HPDE6-E6E7 (cell line): ENCODE results near the gene MYH9.

Experiments used
- DNase-seq: peaks from one replicate; pipeline ENCODE4 v3.0.0; 2011; ENCODE audit warnings: missing footprints; ENCODE audit errors: extremely low spot score

MYH9 gene

GRCh38 chr22:36316419-36316818 is 71.3 kb downstream of the MYH9 start:
- no peak for DNase-seq

DNA sequence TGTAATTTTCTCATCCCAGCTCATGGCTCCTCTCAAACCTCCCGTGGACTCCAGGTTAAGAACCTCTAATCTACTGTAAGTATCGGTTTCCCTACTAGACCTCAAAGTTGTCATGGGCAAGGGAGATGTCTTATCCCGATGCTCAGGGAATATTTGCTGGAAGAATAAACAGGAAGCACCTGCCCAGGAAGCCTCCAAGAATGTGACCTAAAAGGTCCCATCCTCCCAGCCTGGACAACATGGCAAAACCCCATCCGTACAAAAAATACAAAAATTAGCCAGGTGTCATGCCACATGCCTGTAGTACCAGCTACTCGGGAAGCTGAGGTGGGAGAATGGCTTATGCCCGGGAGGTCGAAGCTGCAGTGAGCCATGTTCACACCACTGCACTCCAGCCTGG is 72.4 kb downstream of the MYH9 start:
- DNase-seq, result no peak

GRCh38 chr22:36311386-36312085 is 76.2 kb downstream of the MYH9 start:
- no peak for DNase-seq

- DNase-seq, result no peak
Observed at GRCh38 chr22:36308880-36309279, 78.9 kb downstream of the MYH9 start.

DNA sequence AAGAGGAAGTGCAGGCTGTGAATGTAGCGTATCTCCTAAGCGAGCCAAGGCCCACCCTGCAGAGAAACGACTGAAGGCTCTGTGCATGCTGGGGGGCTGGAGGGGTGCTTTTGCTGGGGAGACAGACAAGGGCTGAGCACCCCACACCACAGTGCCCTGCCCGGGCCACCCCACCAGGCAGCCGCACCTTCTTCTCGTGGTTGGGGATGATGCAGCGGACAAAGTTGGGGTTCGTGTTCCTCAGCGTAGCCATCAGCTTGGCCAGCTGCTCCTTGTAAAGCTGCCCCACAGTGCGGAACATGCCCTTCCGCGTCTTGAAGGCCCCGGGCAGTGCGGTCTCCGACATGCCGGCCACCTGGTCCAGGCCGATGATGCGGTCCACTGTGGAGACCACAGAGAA is 81.5 kb downstream of the MYH9 start:
- no peak for DNase-seq

- DNase-seq, result no peak
Observed at GRCh38 chr22:36305813-36306212, 82.0 kb downstream of the MYH9 start.

- no peak for DNase-seq
Observed at GRCh38 chr22:36304429-36304828, 83.3 kb downstream of the MYH9 start.

DNA sequence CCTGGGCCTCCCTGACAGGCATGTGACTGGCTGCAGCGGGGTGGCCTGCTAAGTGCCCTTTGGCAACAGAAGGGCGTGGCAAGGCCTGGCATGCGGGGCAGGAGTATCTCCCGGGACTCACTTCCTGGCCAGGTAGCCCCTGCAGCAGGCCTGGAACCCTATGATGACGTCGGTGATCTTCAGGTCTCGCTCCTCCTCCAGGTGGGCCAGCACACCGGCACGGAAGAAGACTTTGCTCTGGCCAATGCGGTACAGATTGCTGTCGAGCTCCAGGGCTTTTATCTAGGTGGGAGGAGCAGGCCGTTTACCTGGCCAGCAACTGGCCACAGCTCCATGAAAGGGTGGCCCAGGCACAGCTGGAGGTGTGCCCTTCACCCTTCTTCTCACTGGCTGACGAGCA is 83.9 kb downstream of the MYH9 start:
- DNase-seq, result no peak

DNA sequence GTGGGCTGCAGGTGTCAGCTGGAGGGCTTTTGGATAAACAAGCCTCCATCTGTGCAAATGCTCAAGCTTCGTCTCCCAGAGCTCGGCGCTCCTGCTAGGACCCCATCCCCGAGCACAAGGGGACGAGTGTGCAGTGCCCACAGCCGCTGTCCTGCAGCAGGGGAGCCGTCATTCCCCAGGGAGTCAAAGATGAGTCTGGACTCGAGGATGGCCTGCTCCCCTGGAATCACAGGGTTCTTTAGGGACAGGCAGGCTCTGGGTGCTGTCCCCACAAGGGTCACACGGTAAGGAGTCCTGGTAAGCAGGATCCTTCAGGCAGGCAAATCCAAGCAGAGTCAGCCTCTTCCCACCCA is 84.7 kb downstream of the MYH9 start:
- no peak for DNase-seq

- DNase-seq, result no peak
Observed at GRCh38 chr22:36302439-36303114, 85.2 kb downstream of the MYH9 start.

DNA sequence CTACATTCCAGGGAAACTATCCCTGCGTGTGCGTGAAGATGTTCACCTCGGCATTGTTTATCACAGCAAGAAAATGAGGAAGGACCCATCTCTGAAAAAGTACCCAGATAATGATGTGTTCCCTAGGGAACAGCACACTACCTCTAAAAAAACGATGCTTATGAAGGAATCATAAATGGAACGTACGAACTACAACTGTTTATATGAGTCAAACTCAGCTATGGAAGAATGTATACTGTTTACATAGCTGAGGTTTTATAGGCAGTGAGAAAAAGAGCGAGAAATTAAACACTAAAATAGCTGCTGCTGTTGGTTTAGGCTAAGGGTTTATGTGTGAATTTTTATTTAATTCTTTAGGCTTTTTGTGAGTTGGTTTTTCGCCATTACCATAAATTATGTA is 85.9 kb downstream of the MYH9 start:
- no peak for DNase-seq

GRCh38 chr22:36301384-36301828 is 86.4 kb downstream of the MYH9 start:
- peak; percentile 51 for DNase-seq

DNA sequence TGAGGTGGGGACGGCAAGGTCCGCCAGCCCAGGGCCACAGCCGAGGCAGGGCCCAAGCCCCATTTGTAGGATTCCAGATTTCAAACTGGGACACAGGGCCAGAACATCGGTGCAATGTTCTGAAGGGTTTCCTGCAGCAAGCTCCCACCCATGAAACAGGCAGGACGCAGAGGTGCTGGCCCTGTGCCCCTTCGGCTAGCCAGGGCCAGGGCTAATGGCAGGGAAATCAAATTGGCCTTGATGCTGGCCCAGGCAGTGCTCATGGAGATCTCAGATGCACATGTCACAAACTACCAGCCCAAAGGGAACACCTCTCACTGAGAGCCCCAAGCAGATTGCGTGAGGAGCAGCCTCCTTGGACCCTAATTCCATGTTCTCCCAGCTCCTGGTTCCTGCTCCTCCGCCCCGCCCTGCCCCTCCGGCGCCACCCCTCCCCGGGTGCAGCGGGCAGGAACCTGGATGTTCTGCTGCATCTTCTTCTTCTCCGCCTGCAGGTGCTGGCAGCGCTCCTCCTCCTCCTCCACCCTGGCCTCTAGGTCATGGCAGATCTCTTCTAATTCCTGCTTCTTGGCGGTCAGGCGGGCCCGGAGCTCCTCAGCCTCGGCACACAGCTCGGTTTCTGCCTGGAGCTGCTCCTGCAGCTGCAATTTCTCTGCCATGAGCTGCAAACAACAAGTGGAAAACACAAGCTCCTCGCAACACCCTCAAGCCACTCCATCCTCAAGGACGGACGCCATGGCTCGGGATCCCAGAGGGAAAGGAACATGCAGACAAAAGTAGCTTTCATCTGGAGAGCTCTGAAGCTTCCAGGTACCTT is 87.2 kb downstream of the MYH9 start:
- no peak for DNase-seq

DNA sequence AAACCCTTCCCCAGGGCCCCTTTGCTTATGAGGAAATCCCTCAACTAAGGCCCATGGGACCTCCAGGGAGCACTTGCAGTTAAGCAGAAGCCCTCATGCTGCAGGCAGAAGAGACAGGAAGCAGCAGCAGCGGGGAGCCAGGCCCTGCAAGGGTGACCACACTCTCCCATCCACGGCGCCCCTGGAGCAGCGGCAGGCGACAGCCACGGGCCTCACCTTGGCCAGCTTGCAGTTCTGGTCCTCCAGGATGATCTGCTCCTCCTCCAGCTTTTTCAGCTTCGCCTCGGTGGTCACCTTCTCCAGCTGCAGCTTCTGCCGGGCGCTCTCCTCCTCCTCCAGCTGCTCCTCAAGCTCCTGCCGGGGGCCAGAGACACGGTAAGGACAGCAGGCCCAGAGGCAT is 87.9 kb downstream of the MYH9 start:
- DNase-seq, result no peak

DNA sequence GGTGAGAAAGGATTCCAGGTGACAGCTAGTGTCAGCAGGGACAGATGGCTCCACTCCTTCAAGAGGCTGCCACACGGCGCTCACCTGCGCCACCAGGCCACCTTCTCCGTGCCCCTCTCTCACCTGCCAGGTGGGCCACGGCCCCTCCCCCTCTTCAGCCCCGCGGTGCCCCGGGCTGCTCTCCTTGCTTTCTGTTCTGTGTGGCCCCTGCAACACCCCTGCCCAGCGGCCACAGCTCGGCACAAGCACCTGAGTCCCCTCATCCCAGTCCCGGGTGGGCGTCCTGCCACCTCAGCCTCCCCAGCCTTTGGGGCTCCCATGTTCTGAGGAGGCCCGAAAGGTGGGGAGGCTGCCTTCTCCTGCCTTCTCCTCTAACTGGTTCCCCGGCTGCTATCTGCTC is 88.5 kb downstream of the MYH9 start:
- no peak for DNase-seq

- DNase-seq, result no peak
Observed at GRCh38 chr22:36298601-36299000, 89.2 kb downstream of the MYH9 start.

DNA sequence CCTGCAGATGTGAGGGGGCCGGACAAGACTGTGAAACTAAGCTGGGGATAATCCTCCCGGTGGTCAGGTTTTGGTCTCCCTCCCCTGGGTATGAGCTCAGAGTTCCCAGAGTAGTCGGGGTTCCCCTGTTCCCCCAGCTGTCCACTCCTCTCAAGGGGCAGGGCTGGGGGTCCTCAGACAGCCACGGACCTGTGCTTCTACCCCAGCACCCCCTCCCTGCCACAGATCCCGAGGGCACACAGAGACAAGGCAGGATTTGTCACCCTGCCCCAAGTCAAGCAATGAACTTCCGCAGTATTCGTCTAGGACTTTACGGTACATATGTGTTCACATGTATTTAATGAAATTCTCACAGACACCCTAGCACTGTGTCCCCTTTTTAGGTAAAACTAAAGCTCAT is 89.6 kb downstream of the MYH9 start:
- DNase-seq, result no peak

DNA sequence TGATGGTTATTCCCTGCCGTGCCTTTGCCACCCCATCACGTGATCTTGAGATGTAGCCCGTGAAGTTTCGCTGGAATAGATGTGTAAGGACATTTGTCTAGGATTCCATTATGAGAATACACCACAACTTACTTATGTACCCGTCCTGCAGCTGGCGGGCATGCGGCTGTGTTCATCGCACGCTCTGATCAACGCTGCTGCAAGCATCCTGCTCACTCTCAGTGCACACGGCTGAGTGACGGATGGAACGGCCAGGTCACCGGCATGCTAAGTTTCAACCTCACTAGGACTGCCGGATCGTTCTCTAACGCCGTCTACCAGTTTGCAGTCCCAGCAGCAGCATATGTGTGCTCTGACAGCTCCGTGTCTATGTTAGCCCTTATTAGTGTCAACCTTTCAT is 90.2 kb downstream of the MYH9 start:
- no peak for DNase-seq

- no peak for DNase-seq
Observed at GRCh38 chr22:36296690-36297089, 91.1 kb downstream of the MYH9 start.

GRCh38 chr22:36295247-36295646 is 92.5 kb downstream of the MYH9 start:
- no peak for DNase-seq

DNA sequence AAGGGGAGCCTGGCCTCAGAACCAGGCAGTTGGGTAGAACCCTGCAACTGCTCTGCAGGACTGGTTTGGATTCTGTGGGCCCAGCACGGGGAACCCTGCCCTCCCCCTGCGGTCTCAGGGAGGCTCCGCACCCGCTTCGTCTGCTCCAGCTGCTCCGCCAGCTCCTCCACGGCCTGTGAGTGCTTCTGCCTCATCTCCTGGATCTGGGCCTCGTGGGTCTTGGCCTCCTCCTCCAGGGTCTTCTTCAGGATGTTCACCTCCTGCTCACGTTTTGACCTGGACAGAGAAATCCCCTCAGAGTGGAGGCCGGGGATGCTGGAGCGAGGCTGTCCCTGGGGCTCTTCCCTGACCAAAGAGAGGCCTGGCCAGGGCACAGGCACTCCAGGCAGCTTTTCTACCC is 93.0 kb downstream of the MYH9 start:
- DNase-seq, result no peak

GRCh38 chr22:36294293-36294620 is 93.5 kb downstream of the MYH9 start:
- no peak for DNase-seq
